WTC11 (cell line): ENCODE data around the gene TIE1. TPM values are rescaled to one million over a fixed set of nuclear protein-coding genes. Genes with fewer than 3 reads are reported as not detected.

Source experiments
- ATAC-seq: fragments of 200-7000 bp; cut with Tn5 transposase; 2 replicates; pipeline ENCODE4 v1.10.0; 2021; ENCODE audit warnings: mild to moderate bottlenecking, moderate library complexity
- CTCF ChIA-PET: fragments of 300-600 bp; sonication (Branson Sonifier 250); formaldehyde crosslinking; loops from one replicate; lab custom pipeline; 2021; ENCODE audit warnings: antibody characterized with exemption; lab: Charles Lee
- POLR2A ChIA-PET: fragments of 350-600 bp; sonication (Branson Sonifier 250); formaldehyde crosslinking; loops from one replicate; lab custom pipeline; 2021; ENCODE audit warnings: antibody characterized with exemption; lab: Charles Lee
- DNase-seq: peaks from one replicate; pipeline ENCODE4 v3.0.0; 2021; ENCODE audit warnings: low spot score
- H3K27ac Mint-ChIP-seq: 2 replicates; pipeline ENCODE4 v1.8.0; 2021; ENCODE audit warnings: mixed read lengths
- H3K27me3 Mint-ChIP-seq: 2 replicates; pipeline ENCODE4 v1.8.0; 2021; ENCODE audit warnings: low read depth, mild to moderate bottlenecking, moderate library complexity, mixed read lengths
- H3K36me3 Mint-ChIP-seq: 2 replicates; pipeline ENCODE4 v1.8.0; 2021; ENCODE audit warnings: mixed read lengths
- H3K4me1 Mint-ChIP-seq: 2 replicates; pipeline ENCODE4 v1.8.0; 2022; ENCODE audit warnings: mixed read lengths
- H3K4me3 Mint-ChIP-seq: 2 replicates; pipeline ENCODE4 v1.8.0; 2021; ENCODE audit warnings: mild to moderate bottlenecking, moderate library complexity, mixed read lengths
- H3K9me3 Mint-ChIP-seq: 2 replicates; pipeline ENCODE4 v1.8.0; 2021; ENCODE audit warnings: mixed read lengths
- FOXP4 ChIP-seq: sonication (generic); formaldehyde crosslinking; IDR thresholded peaks from 2 replicates; pipeline ENCODE4 v1.8.0; 2022; ENCODE audit warnings: mild to moderate bottlenecking, missing genetic modification reagents
- HMGXB4 ChIP-seq: sonication (generic); formaldehyde crosslinking; IDR thresholded peaks from 2 replicates; pipeline ENCODE4 v1.8.1; 2023; ENCODE audit warnings: mild to moderate bottlenecking, moderate library complexity, missing genetic modification reagents
- JAZF1 ChIP-seq: fragments of 250-450 bp; sonication (Bioruptor Pico); IDR thresholded peaks from 2 replicates; pipeline ENCODE4 v1.9.0; 2021; ENCODE audit warnings: moderate library complexity, mild to moderate bottlenecking, inconsistent platforms
- NFATC4 ChIP-seq: fragments of 250-450 bp; sonication (Bioruptor Pico); IDR thresholded peaks from 2 replicates; pipeline ENCODE4 v1.9.0; 2021; ENCODE audit warnings: mild to moderate bottlenecking
- SP1 ChIP-seq: sonication (generic); formaldehyde crosslinking; conservative IDR thresholded peaks from 2 replicates; pipeline ENCODE4 v1.8.1; 2022; ENCODE audit warnings: missing genetic modification reagents
- ZNF671 ChIP-seq: fragments of 250-450 bp; sonication (Bioruptor Pico); IDR thresholded peaks from 2 replicates; pipeline ENCODE4 v1.8.0; 2021; ENCODE audit warnings: mild to moderate bottlenecking
- total RNA-seq: library from RNA; stranded (reverse); gene quantifications from 3 replicates; pipeline ENCODE4 v1.2.3, GENCODE V29; 2021
- TF ChIP-seq, protein P1 (sequence below): sonication (generic); formaldehyde crosslinking; IDR thresholded peaks from 2 replicates; pipeline ENCODE4 v1.8.1; 2023; ENCODE audit warnings: mild to moderate bottlenecking, missing genetic modification reagents
- TF ChIP-seq, protein P2 (sequence below): sonication (generic); formaldehyde crosslinking; IDR thresholded peaks from 2 replicates; pipeline ENCODE4 v1.8.1; 2022; ENCODE audit warnings: missing genetic modification reagents, borderline replicate concordance

TIE1 gene
- total RNA-seq, 1 experiment from 2014 or later: 2.5 TPM

- H3K9me3 Mint-ChIP-seq: no peaks in the 10 kb centered on the region
- peak overlapping the region; percentile 40; the same call in 1 of the 2 replicates for H3K27ac Mint-ChIP-seq
- H3K27me3 Mint-ChIP-seq: no peaks in the 10 kb centered on the region
- H3K4me3 Mint-ChIP-seq: no peak overlapping the region
- ATAC-seq (no peak), DNase-seq (no peak)
- ChIA-PET POLR2A (no interaction called here), CTCF (no interaction called here)
- TF ChIP-seq ZNF671 (CRISPR knock-in tag) (no peak), HMGXB4 (CRISPR knock-in tag) (no peak)
- H3K36me3 Mint-ChIP-seq: peaks cover 30% of the 10 kb centered on the region
- peaks cover 13% of the 10 kb centered on the region for H3K4me1 Mint-ChIP-seq
These were observed 23.5 kb upstream of the TIE1 start for GRCh38 chr1:43277116-43277876.

DNA sequence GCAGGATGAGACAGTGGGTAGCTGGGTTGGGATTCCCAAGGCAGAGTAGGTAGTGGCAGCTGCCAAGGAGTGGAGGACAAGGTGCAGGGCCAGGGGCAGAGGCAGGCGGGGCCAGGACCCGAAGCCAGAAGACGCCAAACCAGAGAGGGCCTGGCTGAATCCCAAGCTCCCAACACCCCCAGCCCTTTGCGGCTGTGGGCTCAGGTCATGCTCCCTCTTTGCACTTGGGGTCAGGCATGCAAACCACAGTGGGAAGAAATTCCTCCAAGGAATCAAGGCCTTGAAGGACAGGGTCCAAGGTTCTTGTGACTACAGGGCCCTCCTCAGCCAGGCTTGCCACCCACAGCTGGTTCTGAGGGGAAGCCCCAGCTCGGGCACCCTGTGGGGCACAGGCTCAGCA, 21.6 kb upstream of the TIE1 start:
- CTCF ChIA-PET: no interaction called here

More for the DNA sequence above, 21.6 kb upstream of the TIE1 start:
- no peak for TF ChIP-seq JAZF1 (CRISPR knock-in tag)
- no peak for TF ChIP-seq SP1 (CRISPR knock-in tag)
- TF ChIP-seq, protein P1, sequence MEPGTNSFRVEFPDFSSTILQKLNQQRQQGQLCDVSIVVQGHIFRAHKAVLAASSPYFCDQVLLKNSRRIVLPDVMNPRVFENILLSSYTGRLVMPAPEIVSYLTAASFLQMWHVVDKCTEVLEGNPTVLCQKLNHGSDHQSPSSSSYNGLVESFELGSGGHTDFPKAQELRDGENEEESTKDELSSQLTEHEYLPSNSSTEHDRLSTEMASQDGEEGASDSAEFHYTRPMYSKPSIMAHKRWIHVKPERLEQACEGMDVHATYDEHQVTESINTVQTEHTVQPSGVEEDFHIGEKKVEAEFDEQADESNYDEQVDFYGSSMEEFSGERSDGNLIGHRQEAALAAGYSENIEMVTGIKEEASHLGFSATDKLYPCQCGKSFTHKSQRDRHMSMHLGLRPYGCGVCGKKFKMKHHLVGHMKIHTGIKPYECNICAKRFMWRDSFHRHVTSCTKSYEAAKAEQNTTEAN (CRISPR knock-in tag): no peak
- no peak for TF ChIP-seq NFATC4 (CRISPR knock-in tag)
- no peak for TF ChIP-seq FOXP4
- no peak for TF ChIP-seq HMGXB4 (CRISPR knock-in tag)
- TF ChIP-seq, protein P2, sequence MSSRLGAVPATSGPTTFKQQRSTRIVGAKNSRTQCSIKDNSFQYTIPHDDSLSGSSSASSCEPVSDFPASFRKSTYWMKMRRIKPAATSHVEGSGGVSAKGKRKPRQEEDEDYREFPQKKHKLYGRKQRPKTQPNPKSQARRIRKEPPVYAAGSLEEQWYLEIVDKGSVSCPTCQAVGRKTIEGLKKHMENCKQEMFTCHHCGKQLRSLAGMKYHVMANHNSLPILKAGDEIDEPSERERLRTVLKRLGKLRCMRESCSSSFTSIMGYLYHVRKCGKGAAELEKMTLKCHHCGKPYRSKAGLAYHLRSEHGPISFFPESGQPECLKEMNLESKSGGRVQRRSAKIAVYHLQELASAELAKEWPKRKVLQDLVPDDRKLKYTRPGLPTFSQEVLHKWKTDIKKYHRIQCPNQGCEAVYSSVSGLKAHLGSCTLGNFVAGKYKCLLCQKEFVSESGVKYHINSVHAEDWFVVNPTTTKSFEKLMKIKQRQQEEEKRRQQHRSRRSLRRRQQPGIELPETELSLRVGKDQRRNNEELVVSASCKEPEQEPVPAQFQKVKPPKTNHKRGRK: no peak
- TF ChIP-seq, all 79 proteins: peak for 0
- Mint-ChIP-seq H3K4me3 (no peak overlapping the region), H3K9me3 (no peaks in the 10 kb centered on the region), H3K4me1 (peaks cover 17% of the 10 kb centered on the region), H3K36me3 (peaks cover 23% of the 10 kb centered on the region), H3K27ac (no peak overlapping the region), H3K27me3 (no peaks in the 10 kb centered on the region)
- POLR2A ChIA-PET: no interaction called here
- no peak for ATAC-seq
- no peak for DNase-seq
